ENCODE data around the gene IL17C. TPM values are rescaled to one million over a fixed set of nuclear protein-coding genes. Genes with fewer than 3 reads are reported as not detected.
"Not testable (repeated sequence)": the region's sequence is repeated elsewhere in the genome, so short reads cannot be mapped to it uniquely, and the experiment has no call there.

IL17C gene
- total and polyA plus RNA-seq, 2 donors = 0.13 TPM; not detected in 1

DNA sequence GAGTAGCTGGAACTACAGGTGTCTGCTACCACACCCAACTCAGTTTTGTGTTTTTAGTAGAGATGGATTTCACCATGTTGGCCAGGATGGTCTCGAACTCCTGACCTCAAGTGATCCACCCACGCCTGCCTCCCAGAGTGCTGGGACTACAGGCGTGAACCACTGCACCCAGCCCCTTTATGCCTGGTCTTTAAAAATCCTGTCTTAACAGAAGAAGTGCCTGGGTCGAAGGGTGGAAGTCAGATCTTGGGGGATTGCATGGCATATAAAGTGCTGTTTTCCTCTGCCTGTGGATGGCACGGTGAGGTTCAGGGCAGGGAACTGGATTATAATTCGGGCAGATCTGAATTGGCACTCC, 37.9 kb upstream of the IL17C start:
- no peak overlapping the region for H3K27ac ChIP-seq (ENCODE audit: low read depth)
- 92% methylated on average over 6 of the region's 6 CpGs for WGBS

DNA sequence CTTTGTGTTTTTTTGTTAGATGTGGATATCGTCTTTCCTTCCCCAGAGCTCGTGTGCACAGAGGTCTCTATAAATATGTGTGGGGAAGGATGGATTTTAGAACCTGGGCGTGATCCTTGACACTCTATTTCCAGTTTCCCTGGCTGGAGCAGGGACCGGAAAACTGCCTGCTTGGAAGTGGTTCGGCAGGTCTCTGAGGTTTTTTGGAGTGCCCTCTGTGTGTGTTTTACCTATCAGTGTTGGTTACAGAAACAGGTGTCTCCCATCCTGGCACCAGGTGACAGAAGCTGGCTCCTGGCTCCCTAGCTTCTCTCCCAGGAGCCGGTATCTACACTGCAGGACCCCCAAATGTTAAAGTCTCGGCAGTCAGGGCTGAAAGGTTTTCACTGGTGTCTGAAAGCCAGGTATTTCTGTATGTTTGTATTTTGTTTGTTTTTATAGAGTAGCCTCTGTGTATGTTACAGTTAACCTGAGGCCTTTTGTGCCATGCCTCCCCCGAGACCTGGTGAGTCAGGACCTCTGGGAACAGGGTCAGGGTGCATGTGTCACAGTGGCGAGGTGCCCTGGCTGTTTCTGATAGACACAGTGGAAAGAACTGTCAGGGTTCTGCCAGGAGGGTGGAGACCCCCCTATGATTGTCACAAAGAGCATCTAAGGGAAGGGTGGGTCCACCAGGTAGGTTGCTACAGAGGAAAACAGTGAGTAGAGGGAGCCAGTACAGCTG, 36.9 kb upstream of the IL17C start:
- WGBS = 90% methylated on average over 9 of the region's 9 CpGs
- peaks cover 6% of the 10 kb centered on the region for H3K36me3 ChIP-seq (ENCODE audit: insufficient read depth)
- no peak for DNase-seq (ENCODE audit: extremely low spot score)

More for the DNA sequence above, 37.9 kb upstream of the IL17C start:
- peaks cover 6% of the 10 kb centered on the region for H3K36me3 ChIP-seq (ENCODE audit: insufficient read depth)
- no peak for DNase-seq (ENCODE audit: extremely low spot score)
- H3K4me3 ChIP-seq (ENCODE audit: low read depth, low read length) = no peak overlapping the region
- no peaks in the 10 kb centered on the region for H3K4me1 ChIP-seq (ENCODE audit: insufficient read depth)

DNA sequence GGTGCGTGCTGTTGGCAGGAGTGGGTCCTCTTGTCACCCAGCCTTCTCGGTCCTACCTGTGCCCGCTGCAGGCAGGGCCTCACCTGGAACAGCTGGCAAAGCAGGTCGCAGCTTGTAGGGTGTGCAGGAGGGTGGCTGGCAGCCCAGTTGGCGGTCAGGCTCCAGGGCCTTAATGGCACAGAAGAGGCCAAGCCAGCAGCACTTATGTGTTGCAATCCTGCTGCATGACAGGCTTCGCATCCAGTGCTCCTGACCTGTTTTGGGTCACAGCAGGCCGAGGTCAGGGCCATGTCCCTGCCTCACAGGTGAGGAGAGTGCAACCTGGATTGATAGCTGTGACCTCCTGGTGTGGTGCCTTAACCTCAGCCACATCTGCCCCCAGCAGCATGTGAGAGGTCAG, 36.3 kb upstream of the IL17C start:
- DNase-seq (ENCODE audit: extremely low spot score) = no peak
- whole genome bisulfite sequencing = 86% methylated on average over 7 of the region's 7 CpGs
- Histone ChIP-seq H3K4me1 (ENCODE audit: insufficient read depth) (no peaks in the 10 kb centered on the region), H3K27ac (ENCODE audit: low read depth) (no peak overlapping the region), H3K4me3 (ENCODE audit: low read depth, low read length) (no peak overlapping the region), H3K36me3 (ENCODE audit: insufficient read depth) (peaks cover 6% of the 10 kb centered on the region)

More for the DNA sequence above, 36.9 kb upstream of the IL17C start:
- Histone ChIP-seq H3K4me3 (ENCODE audit: low read depth, low read length) (no peak overlapping the region), H3K27ac (ENCODE audit: low read depth) (no peak overlapping the region), H3K4me1 (ENCODE audit: insufficient read depth) (no peaks in the 10 kb centered on the region)

DNA sequence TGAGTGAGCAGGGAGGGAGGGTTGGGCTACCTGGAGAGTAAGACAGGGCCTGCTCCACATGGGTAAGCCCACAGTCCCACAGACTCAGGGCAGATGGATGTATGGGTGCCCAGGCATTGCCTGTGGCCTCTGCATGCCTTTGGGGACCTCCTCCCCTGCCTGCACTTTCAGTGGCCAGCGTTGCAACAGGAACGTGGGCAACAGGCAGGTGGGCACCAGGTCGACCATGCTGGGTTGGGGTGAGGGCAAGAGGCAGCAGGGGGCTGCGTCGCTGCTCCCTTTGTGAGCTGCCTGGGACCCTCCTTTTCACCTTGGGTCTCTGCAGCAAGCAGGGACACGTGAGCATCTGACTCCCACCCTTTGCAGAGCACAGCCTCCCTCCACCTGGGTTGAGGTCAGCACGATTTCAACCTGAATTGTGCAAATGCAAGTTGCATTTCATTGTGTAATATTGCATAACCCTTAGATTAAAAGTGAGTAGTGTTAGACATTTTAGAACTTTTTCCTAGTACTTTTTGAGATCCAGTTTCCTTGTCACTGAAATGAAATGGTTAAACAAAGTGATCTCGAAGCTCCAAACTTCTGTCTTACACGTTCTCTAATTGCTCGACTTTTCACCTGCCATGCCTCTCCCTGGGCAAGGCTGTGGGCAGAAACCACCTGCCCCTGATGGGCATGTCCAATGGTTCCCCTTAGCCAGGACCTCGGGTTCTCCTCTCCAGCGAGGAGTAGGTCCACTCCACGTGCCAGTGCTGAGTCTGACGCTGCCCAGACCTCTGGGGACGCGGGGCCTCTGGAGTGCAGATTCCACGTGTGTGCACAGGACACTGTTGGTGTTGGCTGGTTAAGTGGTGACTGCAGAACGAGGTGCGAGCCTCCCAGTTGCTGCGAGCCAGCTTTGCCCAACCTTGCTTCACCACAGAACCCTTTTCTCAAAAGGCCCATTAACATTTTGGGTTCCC, 32.9 kb upstream of the IL17C start:
- H3K4me1 ChIP-seq (ENCODE audit: insufficient read depth) = no peaks in the 10 kb centered on the region
- DNase-seq (ENCODE audit: extremely low spot score) = no peak
- H3K4me3 ChIP-seq (ENCODE audit: low read depth, low read length) = no peak overlapping the region
- H3K36me3 ChIP-seq (ENCODE audit: insufficient read depth) = no peaks in the 10 kb centered on the region
- WGBS = 79% methylated on average over 20 of the region's 20 CpGs
- no peak overlapping the region for H3K27ac ChIP-seq (ENCODE audit: low read depth)

DNA sequence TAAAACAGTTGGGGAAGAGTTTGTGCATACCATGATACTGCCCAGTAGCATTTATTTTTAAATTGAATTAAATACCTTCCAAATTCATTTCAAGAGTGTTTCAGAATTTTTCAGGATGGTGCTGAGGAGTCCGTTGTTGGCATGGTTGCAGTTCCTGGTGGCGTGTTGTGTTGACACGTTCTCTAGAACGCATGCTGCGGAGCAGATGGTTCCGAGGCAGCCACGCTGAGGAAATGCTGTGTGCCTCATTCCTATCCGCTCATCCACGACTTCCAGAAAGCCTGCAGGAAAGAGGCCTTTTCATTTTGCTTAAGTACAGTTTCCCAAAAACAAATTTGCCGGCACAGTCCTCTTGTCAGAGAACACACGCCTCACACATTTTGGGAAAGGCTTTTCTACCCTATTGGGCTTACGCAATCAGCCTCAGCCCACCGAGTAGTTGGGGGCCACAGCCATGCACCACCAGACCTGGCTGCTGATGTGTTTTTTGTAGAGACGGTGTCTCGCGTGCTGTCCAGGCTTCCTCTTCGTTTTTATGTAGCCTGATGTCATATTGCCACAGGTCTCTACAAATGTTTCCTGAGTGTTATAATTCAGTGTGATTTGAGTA, 32.1 kb upstream of the IL17C start:
- DNase-seq (ENCODE audit: extremely low spot score) = no peak
- WGBS = 93% methylated on average over 17 of the region's 17 CpGs
- Histone ChIP-seq H3K36me3 (ENCODE audit: insufficient read depth) (no peaks in the 10 kb centered on the region), H3K4me1 (ENCODE audit: insufficient read depth) (no peaks in the 10 kb centered on the region), H3K27ac (ENCODE audit: low read depth) (no peak overlapping the region), H3K4me3 (ENCODE audit: low read depth, low read length) (no peak overlapping the region)

DNA sequence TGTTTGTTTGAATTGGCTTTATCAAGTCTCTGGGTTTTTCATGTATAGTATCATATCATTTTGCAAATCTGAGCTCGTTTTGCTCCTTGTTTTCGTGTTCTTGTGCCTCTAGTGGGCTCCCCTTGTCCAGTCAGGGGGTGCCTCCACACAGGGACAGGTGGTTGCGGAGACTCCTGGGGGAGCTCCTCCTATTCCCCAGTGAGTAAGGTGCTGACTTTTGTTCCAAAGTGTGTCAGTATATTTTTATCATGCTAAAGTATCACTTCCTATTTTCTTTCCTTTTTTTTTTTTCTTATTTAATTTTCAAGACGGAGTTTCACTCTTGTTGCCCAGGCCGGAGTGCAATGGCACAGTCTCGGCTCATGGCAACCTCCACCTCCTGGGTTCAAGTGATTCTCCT, 30.3 kb upstream of the IL17C start:
- no peak overlapping the region for H3K4me3 ChIP-seq (ENCODE audit: low read depth, low read length)
- no peaks in the 10 kb centered on the region for H3K4me1 ChIP-seq (ENCODE audit: insufficient read depth)
- 88% methylated on average over 6 of the region's 6 CpGs for WGBS
- no peaks in the 10 kb centered on the region for H3K36me3 ChIP-seq (ENCODE audit: insufficient read depth)
- H3K27ac ChIP-seq (ENCODE audit: low read depth) = no peak overlapping the region
- DNase-seq (ENCODE audit: extremely low spot score) = no peak

DNA sequence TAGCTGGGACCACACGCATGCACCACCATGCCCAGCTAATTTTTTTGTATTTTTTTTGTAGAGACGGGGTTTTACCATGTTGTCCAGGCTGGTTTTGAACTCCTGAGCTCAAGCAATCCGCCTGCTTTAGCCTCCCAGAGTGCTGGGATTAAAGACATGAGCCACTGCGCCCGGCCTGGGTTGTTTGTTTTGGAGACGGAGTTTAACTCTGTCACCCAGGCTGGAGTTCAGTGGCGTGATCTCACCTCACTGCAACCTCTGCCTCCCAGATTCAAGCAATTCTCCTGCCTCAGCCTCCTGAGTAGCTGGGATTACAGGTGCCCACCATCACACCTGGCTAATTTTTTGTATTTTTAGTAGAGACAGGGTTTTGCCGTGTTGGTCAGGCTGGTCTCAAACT, 28.9 kb upstream of the IL17C start:
- H3K4me1 ChIP-seq (ENCODE audit: insufficient read depth); H3K27ac ChIP-seq (ENCODE audit: low read depth); DNase-seq (ENCODE audit: extremely low spot score); H3K36me3 ChIP-seq (ENCODE audit: insufficient read depth); H3K4me3 ChIP-seq (ENCODE audit: low read depth, low read length): not testable (repeated sequence)
- WGBS = 91% methylated on average over 8 of the region's 8 CpGs

DNA sequence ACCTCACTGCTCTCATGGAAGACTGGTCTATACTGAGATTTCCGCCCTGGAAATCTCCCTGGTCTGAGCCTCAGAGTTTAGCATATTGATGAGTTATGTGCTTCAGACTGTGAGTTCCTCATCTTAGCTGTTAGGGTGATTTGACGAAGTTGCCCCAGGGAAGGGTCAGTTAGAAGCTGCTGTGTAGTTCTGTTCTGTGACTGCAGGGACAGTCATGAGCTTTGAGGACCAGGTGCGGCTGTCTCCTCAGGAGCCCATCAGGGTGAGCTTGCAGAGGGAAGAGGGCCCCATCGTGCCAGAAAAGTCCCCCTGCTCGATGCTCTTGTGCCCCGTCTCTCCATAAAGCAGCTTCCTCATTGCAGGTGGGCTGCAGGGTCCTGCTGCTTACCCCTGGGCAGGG, 28.3 kb upstream of the IL17C start:
- Histone ChIP-seq H3K4me3 (ENCODE audit: low read depth, low read length) (no peak overlapping the region), H3K27ac (ENCODE audit: low read depth) (no peak overlapping the region), H3K4me1 (ENCODE audit: insufficient read depth) (no peaks in the 10 kb centered on the region), H3K36me3 (ENCODE audit: insufficient read depth) (no peaks in the 10 kb centered on the region)
- DNase-seq (ENCODE audit: extremely low spot score) = no peak
- 87% methylated on average over 6 of the region's 6 CpGs for WGBS

DNA sequence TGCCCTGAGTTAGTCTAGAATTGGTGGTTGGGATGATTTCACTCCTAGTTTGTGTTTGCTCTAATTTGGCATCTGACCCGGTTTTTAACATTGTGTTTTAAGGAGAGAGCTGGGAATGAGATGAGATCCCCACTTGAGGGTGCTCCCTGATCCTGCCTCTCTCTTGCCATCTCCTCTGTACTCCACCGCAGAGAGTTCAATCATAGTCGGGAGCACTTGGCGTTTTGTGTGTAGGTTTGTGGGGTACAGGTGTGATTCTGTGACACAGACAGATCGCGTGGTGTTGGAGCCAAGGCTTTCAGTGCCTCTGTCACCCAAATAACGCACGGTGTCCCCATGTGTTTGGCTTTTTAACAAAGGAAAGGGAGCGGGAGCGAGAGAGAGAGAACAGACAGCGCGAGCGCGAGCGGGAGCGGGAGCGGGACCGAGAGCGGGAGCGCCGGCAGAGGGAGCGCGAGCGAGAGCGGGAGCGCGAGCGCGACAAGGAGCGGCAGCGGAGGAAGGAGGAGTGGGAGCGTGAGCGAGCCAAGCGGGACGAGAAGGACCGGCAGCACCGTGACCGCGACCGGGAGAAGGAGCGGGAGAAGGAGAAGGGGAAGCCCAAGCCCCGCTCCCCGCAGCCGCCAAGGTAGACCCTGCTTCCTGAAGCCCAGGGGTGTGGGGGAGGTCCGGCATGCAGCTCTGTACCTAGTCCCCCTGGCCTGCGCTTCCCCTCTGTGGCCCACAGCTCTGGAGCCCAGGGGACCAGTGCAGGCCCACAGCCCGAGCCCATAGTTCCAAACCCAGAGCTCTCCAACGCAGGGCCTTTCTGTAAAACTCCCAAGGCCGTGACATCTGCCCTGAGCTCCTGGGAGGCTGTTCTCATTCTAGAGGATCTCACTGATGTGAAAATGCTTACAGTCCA, 27.2 kb upstream of the IL17C start:
- H3K36me3 ChIP-seq (ENCODE audit: insufficient read depth) = no peaks in the 10 kb centered on the region
- 78% methylated on average over 49 of the region's 49 CpGs for WGBS
- no peak overlapping the region for H3K4me3 ChIP-seq (ENCODE audit: low read depth, low read length)
- no peak for DNase-seq (ENCODE audit: extremely low spot score)
- H3K27ac ChIP-seq (ENCODE audit: low read depth) = no peak overlapping the region
- no peaks in the 10 kb centered on the region for H3K4me1 ChIP-seq (ENCODE audit: insufficient read depth)

DNA sequence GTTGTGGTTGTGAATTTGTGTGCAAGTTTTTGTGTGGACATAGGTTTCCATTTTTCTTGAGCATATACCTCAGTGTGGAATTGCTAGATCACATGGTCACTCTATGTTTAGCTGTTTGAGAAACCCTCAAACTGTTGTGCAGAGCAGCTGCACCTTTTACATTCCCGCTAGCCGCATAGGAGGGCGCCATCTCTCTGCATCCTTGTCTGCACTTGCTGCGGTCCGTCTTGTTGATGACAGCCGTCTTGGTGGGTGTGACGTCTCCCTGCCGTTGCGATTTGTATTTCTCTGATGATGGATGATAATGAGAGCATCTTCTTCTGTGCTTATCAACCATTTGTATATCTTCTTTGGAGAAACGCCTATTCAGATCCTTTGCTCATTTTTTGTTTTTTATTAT, 25.1 kb upstream of the IL17C start:
- Histone ChIP-seq H3K27ac (ENCODE audit: low read depth) (no peak overlapping the region), H3K4me3 (ENCODE audit: low read depth, low read length) (no peak overlapping the region), H3K36me3 (ENCODE audit: insufficient read depth) (no peaks in the 10 kb centered on the region), H3K4me1 (ENCODE audit: insufficient read depth) (no peaks in the 10 kb centered on the region)
- 85% methylated on average over 10 of the region's 10 CpGs for WGBS
- DNase-seq (ENCODE audit: extremely low spot score) = no peak

DNA sequence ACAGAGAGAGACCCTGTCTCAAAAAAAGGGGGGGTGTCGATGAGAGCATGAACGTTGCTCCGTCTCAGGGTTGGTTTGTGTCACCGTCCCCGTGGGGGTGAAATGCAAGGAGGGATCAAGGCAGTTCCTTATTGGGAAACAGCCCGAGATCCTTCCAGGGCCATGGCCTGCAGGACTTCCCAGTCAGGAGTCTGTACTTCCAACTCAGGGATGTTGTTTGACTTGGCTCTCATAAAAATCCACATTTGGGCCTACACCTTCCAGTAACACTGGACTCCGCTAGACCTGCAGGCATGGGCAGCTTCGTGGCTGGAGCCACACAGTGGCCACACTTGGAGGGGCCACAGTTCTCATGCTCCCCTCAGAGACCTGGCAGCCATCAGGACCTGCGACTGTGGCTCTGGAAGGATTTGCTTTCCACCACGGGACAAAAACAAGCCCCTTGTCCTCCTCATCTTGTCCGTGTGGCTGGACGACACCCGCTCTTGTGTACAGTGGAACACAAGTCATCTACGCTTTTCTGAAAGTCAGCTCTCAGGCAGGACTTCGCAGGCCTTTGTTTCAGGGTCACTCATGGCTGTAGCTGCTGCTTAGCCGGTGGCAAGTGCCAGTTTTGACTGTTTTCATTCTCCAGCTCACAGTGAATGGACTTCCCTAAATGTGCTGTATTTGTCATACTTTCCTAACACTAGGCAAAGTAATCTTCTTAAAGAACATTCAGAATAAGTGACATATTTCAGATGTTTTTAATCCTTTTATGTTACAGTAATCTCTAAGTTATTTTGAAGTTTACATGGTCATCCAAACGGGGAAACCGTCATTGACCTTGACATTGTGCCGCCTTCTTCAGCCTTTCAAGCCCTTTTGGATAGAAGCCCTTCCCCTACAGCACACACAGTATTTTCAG, 24.2 kb upstream of the IL17C start:
- 85% methylated on average over 19 of the region's 19 CpGs for WGBS
- no peaks in the 10 kb centered on the region for H3K4me1 ChIP-seq (ENCODE audit: insufficient read depth)
- H3K36me3 ChIP-seq (ENCODE audit: insufficient read depth) = no peaks in the 10 kb centered on the region
- DNase-seq (ENCODE audit: extremely low spot score) = no peak
- no peak overlapping the region for H3K27ac ChIP-seq (ENCODE audit: low read depth)
- H3K4me3 ChIP-seq (ENCODE audit: low read depth, low read length) = no peak overlapping the region

DNA sequence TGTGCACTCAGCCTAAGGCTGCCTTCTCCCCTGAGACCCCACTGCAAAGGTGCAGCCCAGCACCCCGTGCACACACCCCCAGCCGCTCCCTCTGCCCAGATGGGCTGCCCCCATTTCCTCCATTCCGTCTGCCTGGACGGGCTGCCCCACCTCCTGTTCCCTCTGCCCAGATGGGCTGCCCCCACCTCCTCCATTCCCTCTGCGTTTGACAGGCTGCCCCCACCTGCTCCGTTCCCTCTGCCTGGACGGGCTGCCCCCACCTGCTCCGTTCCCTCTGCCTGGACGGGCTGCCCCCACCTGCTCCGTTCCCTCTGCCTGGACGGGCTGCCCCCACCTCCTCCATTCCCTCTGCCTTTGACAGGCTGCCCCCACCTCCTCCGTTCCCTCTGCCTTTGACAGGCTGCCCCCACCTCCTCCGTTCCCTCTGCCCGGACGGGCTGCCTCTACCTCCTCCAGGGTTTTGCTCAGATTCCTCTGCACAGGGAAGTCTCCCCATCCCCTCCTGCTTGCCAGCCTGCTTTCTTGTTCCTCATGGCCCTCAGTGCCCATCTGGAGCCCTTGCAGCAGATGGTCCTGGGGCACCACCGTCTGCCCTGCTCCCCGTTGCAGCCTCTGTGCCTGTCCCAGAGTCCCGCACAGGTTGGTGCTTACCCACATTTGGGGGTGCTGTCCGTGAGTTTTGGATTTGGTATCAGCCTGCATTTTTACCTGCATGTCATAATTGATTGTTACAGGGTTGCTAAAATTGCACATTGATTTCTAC, 23.4 kb upstream of the IL17C start:
- H3K36me3 ChIP-seq (ENCODE audit: insufficient read depth) = no peaks in the 10 kb centered on the region
- no peak for DNase-seq (ENCODE audit: extremely low spot score)
- no peak overlapping the region for H3K4me3 ChIP-seq (ENCODE audit: low read depth, low read length)
- H3K27ac ChIP-seq (ENCODE audit: low read depth) = no peak overlapping the region
- 88% methylated on average over 19 of the region's 19 CpGs for WGBS
- H3K4me1 ChIP-seq (ENCODE audit: insufficient read depth) = no peaks in the 10 kb centered on the region

All from urinary bladder (tissue), 4 donors.